ENCODE data around the gene ZNF367.

ZNF367 gene

DNA sequence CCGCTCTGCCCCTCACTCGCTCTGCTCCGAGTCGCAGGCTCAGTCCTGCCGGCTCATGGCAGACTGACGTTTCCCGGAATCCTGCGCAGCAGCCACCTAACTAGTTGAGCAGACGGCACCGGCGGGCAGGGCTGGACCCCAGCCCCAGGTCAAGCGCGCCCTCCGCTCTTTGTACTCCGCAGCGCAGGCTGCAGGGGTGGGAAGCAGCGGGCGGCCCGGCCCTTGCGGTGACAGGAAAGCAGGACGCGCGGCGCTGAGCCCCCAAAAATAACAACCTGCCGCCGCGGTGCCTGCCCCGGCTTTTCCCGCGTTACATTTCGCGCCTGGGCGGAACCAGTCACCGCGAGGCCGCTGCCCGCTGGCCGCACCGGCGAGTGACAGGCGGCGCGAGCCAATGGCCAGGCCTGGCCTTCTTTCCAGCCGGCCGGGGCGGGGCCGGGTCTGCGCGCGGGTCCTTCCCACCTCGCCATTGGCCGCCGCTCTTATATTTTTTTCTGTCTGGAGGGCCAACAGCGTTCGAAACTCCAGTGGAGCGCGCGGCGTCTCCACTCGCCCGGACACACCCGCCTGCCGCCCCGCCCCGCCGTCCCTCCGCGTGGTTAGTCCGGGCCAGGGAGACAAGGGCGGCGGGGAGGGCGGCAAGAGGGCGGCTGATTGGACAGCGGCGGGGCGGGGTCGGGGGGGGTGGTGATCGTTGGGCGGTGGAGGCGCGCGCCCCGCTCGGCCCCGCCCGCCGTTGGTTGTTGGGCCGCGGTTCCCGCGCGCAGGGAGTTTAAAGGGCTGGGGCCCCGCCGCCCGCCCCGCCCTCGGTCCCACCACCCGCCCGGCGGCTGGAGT lies at the start of gene ZNF367:
ZNF367 (minus strand) TSS at position 288 of the 837 bp plus-strand sequence. CDS start 338 bp downstream, outside the sequence.
- DNase-seq (ENCODE audit: low spot score) = peak; percentile 96

DNA sequence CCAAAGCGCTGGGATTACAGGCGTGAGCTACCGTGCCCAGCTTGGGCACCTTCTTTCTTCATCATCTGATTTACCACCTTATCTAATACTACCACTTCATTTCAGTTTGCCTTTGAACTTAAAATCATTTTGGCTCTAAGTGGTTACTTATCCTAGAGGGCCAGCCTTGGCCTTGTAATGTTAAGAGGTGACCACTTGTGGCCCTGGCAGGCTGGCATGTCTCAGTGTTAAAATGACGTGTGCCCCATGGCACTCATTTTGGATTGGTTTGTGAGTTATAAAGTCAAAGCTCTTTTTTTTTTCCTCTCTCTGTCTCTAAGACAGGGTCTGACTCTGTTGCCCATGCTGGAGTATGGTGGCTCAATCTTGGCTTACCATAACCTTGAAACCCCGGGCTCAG lies 49.6 kb upstream of the ZNF367 start:
- DNase-seq (ENCODE audit: low spot score) = no peak

GRCh38 chr9:96464426-96464825 lies 46.3 kb upstream of the ZNF367 start:
- no peak for DNase-seq (ENCODE audit: low spot score)

- DNase-seq (ENCODE audit: low spot score) = no peak
Measured at GRCh38 chr9:96462541-96462940, 44.4 kb upstream of the ZNF367 start.

DNA sequence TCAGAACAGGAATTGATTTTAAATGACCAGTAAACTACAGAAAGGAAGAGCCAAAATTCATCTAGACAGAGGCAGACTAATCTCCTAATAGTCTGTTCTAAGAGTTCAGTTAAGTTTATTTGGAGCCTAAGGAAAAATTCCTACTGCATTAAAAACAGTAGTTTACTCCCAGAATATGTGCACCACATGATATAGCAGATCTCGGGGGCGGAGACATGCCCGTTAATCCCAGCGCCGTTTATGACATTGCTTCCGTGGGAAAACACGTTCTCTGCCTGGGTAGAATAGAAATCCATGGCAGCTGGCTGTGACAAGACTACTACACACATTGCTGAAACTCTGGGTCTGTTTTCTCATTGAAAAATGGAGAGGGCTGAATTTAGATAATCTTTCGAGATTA lies 43.2 kb upstream of the ZNF367 start:
- DNase-seq (ENCODE audit: low spot score) = no peak

GRCh38 chr9:96460882-96461281 lies 42.7 kb upstream of the ZNF367 start:
- no peak for DNase-seq (ENCODE audit: low spot score)

GRCh38 chr9:96460470-96460869 lies 42.3 kb upstream of the ZNF367 start:
- no peak for DNase-seq (ENCODE audit: low spot score)

DNA sequence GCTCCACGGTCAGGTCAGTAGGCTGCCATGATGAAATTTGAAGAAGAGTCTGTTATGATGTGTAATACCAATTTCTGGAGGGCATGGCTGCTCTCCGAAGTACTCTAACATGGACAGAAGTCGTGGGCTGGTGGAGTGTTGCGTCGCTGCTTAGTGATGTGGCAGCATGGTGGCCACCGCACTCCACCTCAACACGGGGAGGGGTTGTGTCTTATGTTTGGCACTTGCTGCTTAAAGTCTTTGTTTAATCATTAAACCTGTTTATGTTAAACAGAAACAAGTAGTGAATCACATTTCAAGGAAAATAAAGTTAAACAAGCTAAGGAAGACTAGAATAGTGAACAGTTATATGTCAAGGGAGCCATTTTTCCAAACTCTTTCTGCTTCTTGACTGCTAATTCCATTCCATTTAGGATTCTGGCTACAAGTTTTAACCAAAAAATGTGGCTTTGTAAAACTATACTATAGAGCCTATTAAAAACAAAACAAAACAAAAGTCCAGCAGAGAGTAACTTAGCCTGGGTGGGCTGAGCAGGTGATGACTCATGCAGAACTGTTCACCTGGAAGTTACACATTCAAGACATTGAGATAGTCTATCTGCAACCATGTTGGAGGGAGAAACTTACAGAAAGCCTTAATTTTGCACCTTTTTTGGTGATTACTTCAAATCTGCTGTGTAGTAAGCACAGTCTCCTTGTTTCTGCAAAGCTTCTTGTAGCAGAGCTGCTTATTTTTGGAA lies 41.3 kb upstream of the ZNF367 start:
- no peak for DNase-seq (ENCODE audit: low spot score)

DNA sequence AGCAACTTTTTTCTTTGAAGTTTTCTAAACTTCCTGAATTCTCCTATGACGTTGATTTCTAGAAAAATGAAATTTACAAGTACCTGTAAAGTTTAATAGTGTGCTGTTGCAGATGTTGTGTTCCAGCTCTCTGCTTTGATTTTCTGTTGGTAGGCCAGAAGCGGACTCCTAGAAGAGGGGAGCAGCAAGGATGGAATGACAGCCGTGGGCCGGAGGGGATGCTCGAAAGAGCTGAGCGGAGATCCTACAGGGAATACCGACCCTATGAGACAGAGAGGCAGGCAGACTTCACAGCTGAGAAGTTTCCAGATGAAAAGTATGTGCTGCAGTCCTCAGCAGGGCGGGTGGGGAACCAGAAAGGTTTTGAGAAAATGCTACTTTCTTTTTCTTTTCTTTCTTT lies 40.1 kb upstream of the ZNF367 start:
- DNase-seq (ENCODE audit: low spot score) = no peak

- no peak for DNase-seq (ENCODE audit: low spot score)
Measured at GRCh38 chr9:96457266-96457665, 39.1 kb upstream of the ZNF367 start.

GRCh38 chr9:96453625-96454024 lies 35.5 kb upstream of the ZNF367 start:
- no peak for DNase-seq (ENCODE audit: low spot score)

DNA sequence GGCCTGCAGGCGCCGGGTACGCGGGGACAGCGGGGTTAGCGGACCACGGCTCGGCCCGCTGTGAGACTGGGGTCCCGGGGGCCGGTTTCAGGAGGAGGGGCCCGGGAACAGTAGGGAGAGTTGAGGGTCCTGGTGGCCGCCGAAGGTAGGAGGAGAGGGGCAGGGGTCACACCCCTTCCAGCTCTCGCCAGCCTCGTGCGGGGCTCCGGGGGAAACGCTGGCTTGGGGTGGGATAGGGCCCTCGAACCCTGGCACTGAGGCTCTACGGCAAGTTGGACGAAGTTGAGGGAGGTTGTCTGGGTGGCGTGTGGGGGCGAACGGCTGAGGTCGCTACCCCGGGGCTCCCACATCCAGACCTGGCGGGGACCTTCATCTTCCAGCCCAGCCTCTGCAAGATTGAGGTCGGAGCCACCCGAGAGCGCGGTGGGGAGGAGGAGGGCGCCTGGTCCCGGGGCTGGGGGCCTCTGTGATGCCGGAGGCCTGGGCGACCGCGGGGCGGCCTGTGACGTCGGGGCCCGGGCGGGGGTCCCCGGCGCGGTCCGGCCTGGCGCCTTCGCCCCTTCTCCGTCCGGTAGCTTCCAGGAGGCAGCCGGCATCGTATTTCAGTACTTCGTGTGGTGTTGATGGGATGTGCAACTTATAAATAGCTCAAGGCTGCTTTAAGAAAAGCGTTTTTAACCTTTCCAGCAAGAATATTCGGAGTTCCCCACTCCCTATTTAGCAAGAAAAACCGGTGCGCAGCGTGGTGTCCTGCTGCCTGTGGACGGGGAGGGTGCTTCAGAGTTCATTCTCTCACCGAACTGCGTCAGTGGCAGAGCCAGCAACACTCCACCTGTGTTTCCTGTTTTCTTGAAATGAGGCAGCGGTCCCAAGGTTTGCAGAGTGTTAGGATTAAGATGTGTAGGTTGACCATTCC lies 32.7 kb upstream of the ZNF367 start:
- DNase-seq (ENCODE audit: low spot score) = peak; percentile 34

- DNase-seq (ENCODE audit: low spot score) = peak; percentile 96
Measured at GRCh38 chr9:96449845-96450612, 31.9 kb upstream of the ZNF367 start, which contains the start of gene HABP4. Gene HABP4 (plus strand): TSS chr9:96450169. CDS start chr9:96450280, 111 bp downstream.

GRCh38 chr9:96449523-96449844 lies 31.3 kb upstream of the ZNF367 start:
- DNase-seq (ENCODE audit: low spot score) = no peak

- DNase-seq (ENCODE audit: low spot score) = no peak
Measured at GRCh38 chr9:96448546-96449170, 30.5 kb upstream of the ZNF367 start.

- DNase-seq (ENCODE audit: low spot score) = no peak
Measured at GRCh38 chr9:96447406-96447805, 29.2 kb upstream of the ZNF367 start.

DNA sequence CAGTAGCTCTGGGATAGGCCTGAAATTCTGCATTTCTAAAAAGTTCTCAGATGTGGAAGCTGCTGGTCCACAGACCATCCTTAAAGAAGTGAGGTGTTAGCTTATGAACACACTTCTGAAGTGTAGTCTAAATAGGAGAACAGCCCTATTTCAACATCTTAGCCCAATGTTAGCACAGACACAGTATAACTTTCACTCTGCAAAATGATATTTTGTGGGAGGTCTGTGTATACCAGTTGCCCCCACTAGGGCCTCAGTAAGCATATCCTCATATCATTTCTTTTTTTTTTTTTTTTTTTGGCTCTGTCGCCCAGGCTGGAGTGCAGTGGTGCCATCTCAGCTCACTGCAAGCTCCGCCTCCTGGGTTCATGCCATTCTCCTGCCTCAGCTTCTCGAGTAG lies 24.3 kb upstream of the ZNF367 start:
- DNase-seq (ENCODE audit: low spot score) = no peak

DNA sequence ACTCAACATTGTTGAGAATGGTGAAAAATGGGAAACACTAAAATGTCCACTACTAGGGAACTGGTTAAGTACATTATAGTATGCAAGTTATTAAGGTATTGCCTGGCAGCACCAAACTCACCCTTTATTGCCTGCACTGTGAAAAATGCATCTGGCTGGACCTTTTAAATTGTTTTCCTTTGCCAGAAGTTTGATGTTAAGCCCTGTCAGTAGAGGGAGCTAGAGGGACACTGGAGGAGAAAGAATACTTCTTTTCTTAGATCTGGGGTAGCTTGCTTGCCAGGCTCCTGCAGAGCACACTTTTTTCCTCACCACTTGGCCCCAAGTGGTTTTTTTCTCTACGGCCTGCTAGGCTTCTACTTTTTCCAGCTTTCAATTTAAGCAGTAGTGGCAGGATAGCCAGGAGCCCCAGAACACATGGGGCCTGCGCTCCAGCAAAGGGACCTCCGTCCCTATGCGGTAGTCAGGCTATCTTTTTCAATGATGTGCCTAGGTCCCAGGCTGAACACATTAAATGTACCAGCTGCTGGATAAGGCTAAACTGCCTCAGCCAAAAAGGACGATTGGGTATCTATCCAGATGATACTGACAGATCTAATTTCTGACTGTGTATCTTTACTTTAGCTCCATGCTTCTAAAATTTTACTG lies 23.8 kb upstream of the ZNF367 start:
- peak; percentile 80 for DNase-seq (ENCODE audit: low spot score)

- no peak for DNase-seq (ENCODE audit: low spot score)
Measured at GRCh38 chr9:96440671-96441199, 22.6 kb upstream of the ZNF367 start.

DNA sequence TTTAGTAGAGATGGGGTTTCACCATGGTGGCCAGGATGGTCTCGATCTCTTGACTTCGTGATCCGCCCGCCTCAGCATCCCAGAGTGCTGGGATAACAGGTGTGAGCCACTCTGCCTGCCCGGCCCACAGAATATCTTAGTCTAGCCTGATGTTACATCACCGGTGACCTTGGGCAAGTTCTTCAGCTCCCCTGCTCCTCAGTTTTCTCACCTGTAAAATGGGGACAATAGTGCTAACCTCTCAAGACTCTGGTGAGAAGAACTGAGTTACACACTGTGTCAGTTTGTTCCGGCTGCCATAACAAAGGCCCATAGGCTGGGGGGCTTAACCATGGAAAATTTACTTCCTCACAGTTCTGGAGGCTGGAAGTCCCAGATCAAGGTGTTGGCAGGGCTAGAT lies 19.3 kb upstream of the ZNF367 start:
- no peak for DNase-seq (ENCODE audit: low spot score)
